HEK293T (cell line): ENCODE measurements around the gene TULP1.

ENCODE experiments used
- ARNT ChIP-seq: fragments of 450-650 bp; IDR thresholded peaks from 2 replicates; pipeline ENCODE4 v1.6.1; 2017; ENCODE audit warnings: mild to moderate bottlenecking
- FOXK2 ChIP-seq: fragments of 450-650 bp; IDR thresholded peaks from 2 replicates; pipeline ENCODE4 v1.6.1; 2016; ENCODE audit warnings: mild to moderate bottlenecking
- TARDBP ChIP-seq: fragments of 450-650 bp; IDR thresholded peaks from 2 replicates; pipeline ENCODE4 v1.6.1; 2016

DNA sequence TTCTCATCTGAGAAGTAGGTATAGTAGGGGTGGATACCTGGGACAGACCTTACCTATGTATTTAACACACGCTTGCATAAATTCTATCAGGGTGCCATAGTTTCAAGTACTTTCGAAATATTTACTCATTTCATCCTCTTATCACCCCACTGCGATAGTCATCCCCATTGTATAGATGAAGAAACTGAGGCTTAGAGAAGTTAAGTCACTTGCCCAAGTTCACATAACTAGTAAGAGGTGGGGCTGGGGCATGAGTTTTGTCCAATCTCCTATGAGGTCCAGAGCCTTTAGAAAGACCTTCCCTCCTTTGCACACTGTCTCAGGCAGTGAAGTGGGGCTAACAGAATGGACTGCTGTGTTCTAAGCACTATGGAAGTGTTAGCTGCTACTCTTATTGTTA, 6.2 kb downstream of the TULP1 start:
- TF ChIP-seq ARNT: no peak
- TF ChIP-seq TARDBP: no peak
- TF ChIP-seq FOXK2: no peak
